Thyroid gland (tissue), 4 donors: ENCODE measurements around the gene WFDC9.

ENCODE experiments used
- CTCF ChIP-seq, 6 experiments: fragments of 200-600 bp in 3 of 6; fragments of 450-650 bp in 3 of 6; sonication (generic) in 3 of 6; IDR thresholded peaks; one replicate each; pipeline ENCODE4 v1.5.1; 2016 to 2019; ENCODE audit warnings: antibody characterized with exemption in 6 of 6, mild to moderate bottlenecking in 2 of 6, inconsistent platforms in 1 of 6, moderate library complexity in 1 of 6
- POLR2A ChIP-seq, 2 donors: fragments of 450-650 bp; IDR thresholded peaks; one replicate each; pipeline ENCODE4 v1.6.1; 2017; ENCODE audit warnings: antibody characterized with exemption in 2 of 2, mild to moderate bottlenecking in 2 of 2, moderate library complexity in 1 of 2

GRCh38 chr20:45626540-45626939 lies 4.5 kb downstream of the WFDC9 start:
- TF ChIP-seq CTCF (IDR thresholded peaks at IDR 0.05) (no peak), POLR2A (IDR thresholded peaks at IDR 0.05) (no peak)
